HCT116 (cell line): Measurements from ENCODE around the gene SLC38A3. TPM values are rescaled to one million over a fixed set of nuclear protein-coding genes. Genes with fewer than 3 reads are reported as not detected.

Experiments used
- ATAC-seq: fragments of 200-7000 bp; cut with Tn5 transposase; 2 replicates; pipeline ENCODE4 v1.9.1; 2020; ENCODE audit warnings: mild to moderate bottlenecking, moderate library complexity
- BruUV-seq: library from RNA; stranded (reverse); fragments of 400-500 nt; replicated peaks from 2 replicates; lab custom pipeline; 2021; lab: Mats Ljungman, UMichigan
- CTCF ChIA-PET: fragments of 300-600 bp; sonication (Branson Sonifier 250); formaldehyde crosslinking; loops from one replicate; lab custom pipeline; 2021; ENCODE audit warnings: antibody characterized with exemption; lab: Charles Lee
- POLR2A ChIA-PET: fragments of 300-600, 350-600 bp; sonication (Branson Sonifier 250); formaldehyde crosslinking; loops from one replicate; lab custom pipeline; 2021; ENCODE audit warnings: antibody characterized with exemption; lab: Charles Lee
- RAD21 ChIA-PET, 2 experiments: fragments of 300-600 bp; sonication (Branson Sonifier 250); formaldehyde crosslinking; loops; one replicate each; lab custom pipeline; 2023; ENCODE audit warnings: low total read pairs in 2 of 2; ENCODE audit not compliant: uncharacterized antibody in 2 of 2, unreplicated experiment in 2 of 2, low non-redundant PET in 1 of 2; lab: Charles Lee
- DNase-seq: peaks from one replicate; pipeline ENCODE4 v3.0.0-alpha.2; 2010; ENCODE audit warnings: low read depth, low spot score
- H2AFZ ChIP-seq: fragments of 200-600 bp; shearing (Covaris generic), sonication (generic); 2 replicates; pipeline ENCODE4 v1.6.1; 2017; ENCODE audit warnings: low read depth, mixed run types, mixed read lengths, antibody characterized with exemption, low read length; ENCODE audit not compliant: poor library complexity, severe bottlenecking
- H3K27ac ChIP-seq: 2 replicates; pipeline ENCODE4 v1.5.1; 2012; ENCODE audit warnings: low read depth, low read length
- H3K27me3 ChIP-seq: fragments of 200-600 bp; sonication (generic); 2 replicates; pipeline ENCODE4 v1.6.1; 2016; ENCODE audit warnings: mixed run types, low read length, mixed read lengths; ENCODE audit not compliant: insufficient read depth
- H3K36me3 ChIP-seq, 2 experiments: fragments of 200-500 bp in 1 of 2; fragments of 200-600 bp in 1 of 2; sonication (Bioruptor generic) in 1 of 2; sonication (generic) in 1 of 2; 2 replicates each; pipeline versions ENCODE4 v1.5.1 to v1.6.1; 2014 to 2016; ENCODE audit warnings: low read length in 2 of 2, inconsistent platforms in 1 of 2, mixed read lengths in 1 of 2, mixed run types in 1 of 2; ENCODE audit not compliant: insufficient read depth in 2 of 2, control insufficient read depth in 1 of 2
- H3K4me1 ChIP-seq, 2 experiments: fragments of 200-600 bp in 1 of 2; sonication (generic) in 1 of 2; 2 replicates each; pipeline versions ENCODE4 v1.5.1 to v1.6.1; 2012 to 2017; ENCODE audit warnings: low read length in 2 of 2, inconsistent platforms in 1 of 2, mild to moderate bottlenecking in 1 of 2, mixed read lengths in 1 of 2, mixed run types in 1 of 2, moderate library complexity in 1 of 2; ENCODE audit not compliant: insufficient read depth in 2 of 2, control insufficient read depth in 1 of 2
- H3K4me2 ChIP-seq: fragments of 200-600 bp; sonication (generic); 2 replicates; pipeline ENCODE4 v1.6.1; 2017; ENCODE audit warnings: mixed run types, low read length, mixed read lengths
- H3K4me3 ChIP-seq, 2 experiments: fragments of 200-600 bp in 1 of 2; sonication (generic) in 1 of 2; replicated peaks in 1 of 2; 2 replicates each; pipeline ENCODE4 v1.5.1; 2011 to 2016; ENCODE audit warnings: low read length in 2 of 2, control low read depth in 1 of 2, low read depth in 1 of 2, mild to moderate bottlenecking in 1 of 2, mixed read lengths in 1 of 2, mixed run types in 1 of 2
- H3K79me2 ChIP-seq: fragments of 200-600 bp; sonication (generic); 2 replicates; pipeline ENCODE4 v1.6.1; 2017; ENCODE audit warnings: mild to moderate bottlenecking, mixed run types, low read length, moderate library complexity, mixed read lengths; ENCODE audit not compliant: insufficient read depth
- H3K9ac ChIP-seq: fragments of 200-600 bp; sonication (generic); 2 replicates; pipeline ENCODE4 v1.6.1; 2016; ENCODE audit warnings: low read length, mixed read lengths
- H3K9me2 ChIP-seq: fragments of 200-600 bp; sonication (generic), shearing (Covaris generic); 2 replicates; pipeline ENCODE4 v1.6.1; 2017; ENCODE audit warnings: mixed run types, mild to moderate bottlenecking, moderate library complexity; ENCODE audit not compliant: insufficient read depth
- H3K9me3 ChIP-seq, 2 experiments: fragments of 200-500 bp in 1 of 2; fragments of 200-600 bp in 1 of 2; sonication (Bioruptor generic) in 1 of 2; sonication (generic) in 1 of 2; 2 replicates each; pipeline ENCODE4 v1.6.1; 2014 to 2017; ENCODE audit warnings: low read length in 2 of 2, mixed read lengths in 2 of 2, inconsistent platforms in 1 of 2, low read depth in 1 of 2, mild to moderate bottlenecking in 1 of 2, mixed run types in 1 of 2, moderate library complexity in 1 of 2; ENCODE audit not compliant: control insufficient read depth in 1 of 2, insufficient read depth in 1 of 2
- H4K20me1 ChIP-seq: fragments of 200-600 bp; sonication (generic), shearing (Covaris generic); 2 replicates; pipeline ENCODE4 v1.6.1; 2017; ENCODE audit warnings: mixed run types, mild to moderate bottlenecking, moderate library complexity; ENCODE audit not compliant: insufficient read depth
- CEBPB ChIP-seq: IDR thresholded peaks from 2 replicates; pipeline ENCODE4 v1.6.1; 2012; ENCODE audit warnings: low read depth
- EGR1 ChIP-seq: IDR thresholded peaks from 2 replicates; pipeline ENCODE4 v1.6.1; 2012; ENCODE audit warnings: low read depth
- ELF1 ChIP-seq: IDR thresholded peaks from 2 replicates; pipeline ENCODE4 v1.6.1; 2012; ENCODE audit warnings: low read depth, borderline replicate concordance
- EZH2 ChIP-seq: fragments of 200-600 bp; sonication (generic); IDR thresholded peaks from 2 replicates; pipeline ENCODE4 v1.6.1; 2017; ENCODE audit warnings: antibody characterized with exemption, mixed run types
- EZH2phosphoT487 ChIP-seq: fragments of 200-600 bp; IDR thresholded peaks from 2 replicates; pipeline ENCODE4 v1.6.1; 2018; ENCODE audit warnings: antibody characterized with exemption, borderline replicate concordance
- FOSL1 ChIP-seq: IDR thresholded peaks from 2 replicates; pipeline ENCODE4 v1.6.1; 2012; ENCODE audit warnings: low read depth
- POLR2A ChIP-seq: IDR thresholded peaks from 2 replicates; pipeline ENCODE4 v1.7.0; 2011; ENCODE audit warnings: borderline replicate concordance; ENCODE audit not compliant: insufficient read depth, insufficient read length; ENCODE audit errors: extremely low read depth
- POLR2AphosphoS5 ChIP-seq: IDR thresholded peaks from 2 replicates; pipeline ENCODE4 v1.6.1; 2011; ENCODE audit warnings: mild to moderate bottlenecking, low read depth, low read length, moderate library complexity
- SP1 ChIP-seq: IDR thresholded peaks from 2 replicates; pipeline ENCODE4 v1.6.1; 2012; ENCODE audit warnings: low read depth
- SRF ChIP-seq: IDR thresholded peaks from 2 replicates; pipeline ENCODE4 v1.6.1; 2012; ENCODE audit warnings: low read depth
- TCF7L2 ChIP-seq: IDR thresholded peaks from 2 replicates; pipeline ENCODE4 v1.7.0; 2011; ENCODE audit warnings: borderline replicate concordance, inconsistent platforms; ENCODE audit not compliant: insufficient read depth, insufficient read length; ENCODE audit errors: extremely low read depth
- YY1 ChIP-seq: IDR thresholded peaks from 2 replicates; pipeline ENCODE4 v1.6.1; 2011; ENCODE audit warnings: low read length, low read depth, moderate library complexity, mild to moderate bottlenecking; ENCODE audit not compliant: insufficient replicate concordance; ENCODE audit errors: extremely low read depth
- ZFX ChIP-seq: fragments of 450-650 bp; IDR thresholded peaks from 2 replicates; pipeline ENCODE4 v1.6.1; 2017
- ZNF274 ChIP-seq: fragments of 200-500 bp; sonication (Bioruptor generic); IDR thresholded peaks from 2 replicates; pipeline ENCODE4 v1.6.1; 2014; ENCODE audit warnings: mild to moderate bottlenecking, low read depth, low read length, inconsistent platforms
- intact Hi-C: fragments of 100-400 bp; cut with micrococcal nuclease; formaldehyde crosslinking; loops from 2 replicates; pipeline ENCODE4 v1.10.0; 2022
- total RNA-seq: library from RNA; stranded (reverse); gene quantifications from one replicate; pipeline ENCODE4 v1.2.1, GENCODE V29; 2021; ENCODE audit not compliant: unreplicated experiment
- TF ChIP-seq, protein P1 (sequence below): IDR thresholded peaks from 2 replicates; pipeline ENCODE4 v1.6.1; 2012
- TF ChIP-seq, protein P2 (sequence below), 3 experiments: fragments of 200-600 bp in 1 of 3; sonication (generic) in 1 of 3; IDR thresholded peaks in 2 of 3; conservative IDR thresholded peaks in 1 of 3; 2 replicates each; pipeline ENCODE4 v1.5.1; 2012 to 2017; ENCODE audit warnings: low read depth in 2 of 3, low read length in 2 of 3, antibody characterized with exemption in 1 of 3, borderline replicate concordance in 1 of 3, control low read depth in 1 of 3, mild to moderate bottlenecking in 1 of 3, mixed read lengths in 1 of 3, mixed run types in 1 of 3, moderate library complexity in 1 of 3; ENCODE audit not compliant: insufficient read depth in 1 of 3

Gene SLC38A3
- total RNA-seq, 1 experiment from 2014 or later, result 3.1 TPM

DNA sequence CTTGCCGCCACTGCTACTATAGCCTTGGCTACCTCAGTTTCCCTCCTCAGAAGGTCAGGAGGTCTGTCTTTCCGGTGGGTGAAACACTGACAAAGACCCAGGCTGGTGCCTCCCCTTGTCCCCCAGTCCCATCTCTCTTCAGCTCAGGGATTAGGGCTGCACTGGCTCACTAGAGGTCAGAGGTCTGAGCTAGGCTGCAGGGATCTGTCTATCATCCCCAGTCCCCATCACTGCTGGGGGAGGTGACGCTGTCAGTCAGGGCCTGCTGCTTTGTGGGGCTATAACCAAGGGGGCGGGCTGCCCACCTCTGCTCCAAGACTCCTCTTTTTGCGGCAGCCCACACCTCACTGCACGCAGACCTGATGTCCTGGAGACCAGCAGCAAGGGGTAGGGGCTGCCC lies 36.3 kb upstream of the SLC38A3 start:
- Histone ChIP-seq H4K20me1 (no peaks in the 10 kb centered on the region), H3K9me2 (no peaks in the 10 kb centered on the region), H3K4me3 (no peak overlapping the region), H3K9ac (no peak overlapping the region), H3K4me2 (no peak overlapping the region), H3K79me2 (no peaks in the 10 kb centered on the region), H3K27me3 (no peaks in the 10 kb centered on the region), H3K27ac (no peak overlapping the region), H3K9me3 (no peaks in the 10 kb centered on the region), H2AFZ (no peak overlapping the region), H3K4me1 (peaks cover 2 to 46% of the 10 kb centered on the region in 2 experiments; a peak in 3 of 4 replicates), H3K36me3 (no peaks in the 10 kb centered on the region)
- BruUV-seq, result no TSS peak
- intact Hi-C loops, result no loop called here
- CTCF ChIA-PET, result no interaction called here
- POLR2A ChIA-PET, result no interaction called here
- RAD21 ChIA-PET, result no interaction called here
- no peak for TF ChIP-seq EGR1
- TF ChIP-seq, protein P1, sequence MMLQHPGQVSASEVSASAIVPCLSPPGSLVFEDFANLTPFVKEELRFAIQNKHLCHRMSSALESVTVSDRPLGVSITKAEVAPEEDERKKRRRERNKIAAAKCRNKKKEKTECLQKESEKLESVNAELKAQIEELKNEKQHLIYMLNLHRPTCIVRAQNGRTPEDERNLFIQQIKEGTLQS, result no peak
- ATAC-seq, result no peak
- no peak for DNase-seq

DNA sequence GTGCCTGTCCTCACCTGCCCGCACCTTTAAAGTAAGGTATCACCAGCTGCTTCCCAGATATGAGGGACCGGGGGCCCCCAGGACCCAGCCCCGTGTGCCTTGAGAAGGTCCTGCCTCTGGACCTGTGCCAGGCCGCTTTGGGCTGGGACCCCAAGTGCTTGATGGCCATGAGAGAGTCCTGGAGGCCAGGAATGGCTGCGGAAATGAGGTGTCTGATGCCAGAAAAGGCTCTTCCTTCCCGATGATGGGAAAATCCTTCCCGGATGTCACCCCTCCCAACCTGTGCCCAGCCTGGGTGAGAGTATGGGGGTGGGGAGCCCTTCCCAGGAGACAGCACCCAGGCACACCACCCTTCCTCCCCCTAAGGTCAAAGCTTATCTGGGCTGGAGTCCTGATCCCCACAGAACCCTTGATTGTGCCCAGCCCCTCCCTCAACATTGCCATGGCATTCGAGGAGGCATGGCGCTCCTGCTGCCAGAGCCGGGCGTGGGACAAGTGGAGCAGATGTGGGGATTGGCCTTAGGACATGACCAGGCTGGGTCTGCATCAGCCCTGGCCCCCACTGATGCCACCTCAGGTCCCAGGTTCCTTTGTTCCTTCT lies 35.7 kb upstream of the SLC38A3 start:
- Histone ChIP-seq H3K79me2 (no peaks in the 10 kb centered on the region), H3K9me2 (no peaks in the 10 kb centered on the region), H3K9ac (no peak overlapping the region), H3K27me3 (no peaks in the 10 kb centered on the region), H3K36me3 (no peaks in the 10 kb centered on the region), H3K4me3 (no peak overlapping the region), H4K20me1 (no peaks in the 10 kb centered on the region), H3K4me2 (no peak overlapping the region), H3K27ac (no peak overlapping the region)
- intact Hi-C loops, result no loop called here
- CTCF ChIA-PET, result interaction anchor here (0.6 kb wide), 1 partner anchor 51 kb away, joined by 3 read pairs; no protein-coding TSS in a partner anchor
- no peak for TF ChIP-seq ELF1
- TF ChIP-seq EZH2phosphoT487, result no peak
- TF ChIP-seq CEBPB, result no peak
- no peak for TF ChIP-seq YY1
- no peak for TF ChIP-seq EGR1
- TF ChIP-seq EZH2, result no peak
- TF ChIP-seq POLR2A, result no peak
- no peak for TF ChIP-seq ZFX
- no peak for TF ChIP-seq SP1
- TF ChIP-seq POLR2AphosphoS5, result no peak
- TF ChIP-seq SRF, result no peak
- TF ChIP-seq, protein P2, sequence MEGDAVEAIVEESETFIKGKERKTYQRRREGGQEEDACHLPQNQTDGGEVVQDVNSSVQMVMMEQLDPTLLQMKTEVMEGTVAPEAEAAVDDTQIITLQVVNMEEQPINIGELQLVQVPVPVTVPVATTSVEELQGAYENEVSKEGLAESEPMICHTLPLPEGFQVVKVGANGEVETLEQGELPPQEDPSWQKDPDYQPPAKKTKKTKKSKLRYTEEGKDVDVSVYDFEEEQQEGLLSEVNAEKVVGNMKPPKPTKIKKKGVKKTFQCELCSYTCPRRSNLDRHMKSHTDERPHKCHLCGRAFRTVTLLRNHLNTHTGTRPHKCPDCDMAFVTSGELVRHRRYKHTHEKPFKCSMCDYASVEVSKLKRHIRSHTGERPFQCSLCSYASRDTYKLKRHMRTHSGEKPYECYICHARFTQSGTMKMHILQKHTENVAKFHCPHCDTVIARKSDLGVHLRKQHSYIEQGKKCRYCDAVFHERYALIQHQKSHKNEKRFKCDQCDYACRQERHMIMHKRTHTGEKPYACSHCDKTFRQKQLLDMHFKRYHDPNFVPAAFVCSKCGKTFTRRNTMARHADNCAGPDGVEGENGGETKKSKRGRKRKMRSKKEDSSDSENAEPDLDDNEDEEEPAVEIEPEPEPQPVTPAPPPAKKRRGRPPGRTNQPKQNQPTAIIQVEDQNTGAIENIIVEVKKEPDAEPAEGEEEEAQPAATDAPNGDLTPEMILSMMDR (IDR thresholded peaks at IDR 0.05 in 2 of 3, conservative IDR thresholded peaks at IDR 0.05 in 1 of 3; ENCODE audit: borderline replicate concordance in 1 of 3, insufficient read depth in 1 of 3, low read depth in 2 of 3, low read length in 2 of 3), result no peak
- no peak for TF ChIP-seq TCF7L2
- no peak for TF ChIP-seq FOSL1
- no peak for TF ChIP-seq ZNF274
- TF ChIP-seq, all 23 proteins: peak for 0
- ATAC-seq (no peak), DNase-seq (no peak)
- no TSS peak for BruUV-seq
- Histone ChIP-seq H3K9me3 (no peaks in the 10 kb centered on the region), H3K4me1 (peaks cover 2 to 46% of the 10 kb centered on the region in 2 experiments; a peak in 3 of 4 replicates), H2AFZ (no peak overlapping the region)
- RAD21 ChIA-PET, result no interaction called here
- POLR2A ChIA-PET, result no interaction called here
